ENCODE measurements around the gene ADAMTS17. TPM values are rescaled to one million over a fixed set of nuclear protein-coding genes. Genes with fewer than 3 reads are reported as not detected.

ADAMTS17 gene
- total RNA-seq, 1 donor from 2014 or later, result 1.5 TPM

- no peak for DNase-seq (ENCODE audit: extremely low spot score, unreplicated experiment)
- H3K4me3 Mint-ChIP-seq (ENCODE audit: unreplicated experiment), result no peak overlapping the region
- no peaks in the 10 kb centered on the region for H3K9me3 Mint-ChIP-seq (ENCODE audit: unreplicated experiment)
- no peak for TF ChIP-seq CTCF (IDR thresholded peaks at IDR 0.05)
- no peaks in the 10 kb centered on the region for H3K27me3 Mint-ChIP-seq (ENCODE audit: unreplicated experiment)
- H3K27ac Mint-ChIP-seq (ENCODE audit: unreplicated experiment), result no peak overlapping the region
- H3K4me1 Mint-ChIP-seq (ENCODE audit: unreplicated experiment), result no peaks in the 10 kb centered on the region
- no peaks in the 10 kb centered on the region for H3K36me3 Mint-ChIP-seq (ENCODE audit: unreplicated experiment)
These were observed 175.5 kb downstream of the ADAMTS17 start for GRCh38 chr15:100166313-100166712.

- H3K4me3 Mint-ChIP-seq (ENCODE audit: unreplicated experiment), result no peak overlapping the region
- no peak overlapping the region for H3K27ac Mint-ChIP-seq (ENCODE audit: unreplicated experiment)
- peaks cover 6% of the 10 kb centered on the region for H3K27me3 Mint-ChIP-seq (ENCODE audit: unreplicated experiment)
- no peak for DNase-seq (ENCODE audit: extremely low spot score, unreplicated experiment)
- no peaks in the 10 kb centered on the region for H3K9me3 Mint-ChIP-seq (ENCODE audit: unreplicated experiment)
- H3K36me3 Mint-ChIP-seq (ENCODE audit: unreplicated experiment), result no peaks in the 10 kb centered on the region
- no peak for TF ChIP-seq CTCF (IDR thresholded peaks at IDR 0.05)
- H3K4me1 Mint-ChIP-seq (ENCODE audit: unreplicated experiment), result no peaks in the 10 kb centered on the region
These were observed 177.8 kb downstream of the ADAMTS17 start for GRCh38 chr15:100163961-100164360.

GRCh38 chr15:100160953-100161352, 180.8 kb downstream of the ADAMTS17 start:
- H3K4me1 Mint-ChIP-seq (ENCODE audit: unreplicated experiment), result no peaks in the 10 kb centered on the region
- H3K36me3 Mint-ChIP-seq (ENCODE audit: unreplicated experiment), result no peaks in the 10 kb centered on the region
- H3K9me3 Mint-ChIP-seq (ENCODE audit: unreplicated experiment), result no peaks in the 10 kb centered on the region
- no peak overlapping the region for H3K27ac Mint-ChIP-seq (ENCODE audit: unreplicated experiment)
- no peak overlapping the region for H3K4me3 Mint-ChIP-seq (ENCODE audit: unreplicated experiment)
- no peak for TF ChIP-seq CTCF (IDR thresholded peaks at IDR 0.05)
- DNase-seq (ENCODE audit: extremely low spot score, unreplicated experiment), result no peak
- peaks cover 6% of the 10 kb centered on the region for H3K27me3 Mint-ChIP-seq (ENCODE audit: unreplicated experiment)

- Mint-ChIP-seq H3K9me3 (ENCODE audit: unreplicated experiment) (no peaks in the 10 kb centered on the region), H3K4me1 (ENCODE audit: unreplicated experiment) (no peaks in the 10 kb centered on the region), H3K27me3 (ENCODE audit: unreplicated experiment) (peaks cover 6% of the 10 kb centered on the region), H3K27ac (ENCODE audit: unreplicated experiment) (no peak overlapping the region), H3K4me3 (ENCODE audit: unreplicated experiment) (no peak overlapping the region), H3K36me3 (ENCODE audit: unreplicated experiment) (no peaks in the 10 kb centered on the region)
- no peak for DNase-seq (ENCODE audit: extremely low spot score, unreplicated experiment)
- peak; percentile 19 for TF ChIP-seq CTCF (IDR thresholded peaks at IDR 0.05)
These were observed 182.3 kb downstream of the ADAMTS17 start for GRCh38 chr15:100159436-100159835.

GRCh38 chr15:100158356-100158755, 183.4 kb downstream of the ADAMTS17 start:
- no peaks in the 10 kb centered on the region for H3K36me3 Mint-ChIP-seq (ENCODE audit: unreplicated experiment)
- H3K27me3 Mint-ChIP-seq (ENCODE audit: unreplicated experiment), result peaks cover 6% of the 10 kb centered on the region
- no peak for TF ChIP-seq CTCF (IDR thresholded peaks at IDR 0.05)
- H3K4me1 Mint-ChIP-seq (ENCODE audit: unreplicated experiment), result no peaks in the 10 kb centered on the region
- H3K27ac Mint-ChIP-seq (ENCODE audit: unreplicated experiment), result no peak overlapping the region
- DNase-seq (ENCODE audit: extremely low spot score, unreplicated experiment), result no peak
- H3K4me3 Mint-ChIP-seq (ENCODE audit: unreplicated experiment), result no peak overlapping the region
- H3K9me3 Mint-ChIP-seq (ENCODE audit: unreplicated experiment), result no peaks in the 10 kb centered on the region

All from osteocyte (in vitro differentiated cells).